Measurements from ENCODE around the gene PC.
"Not testable (repeated sequence)": the region's sequence is repeated elsewhere in the genome, so short reads cannot be mapped to it uniquely, and the experiment has no call there.

Gene PC

GRCh38 chr11:66989360-66989759 is 31.2 kb upstream of the PC start:
- not testable (repeated sequence) for H3K27ac ChIP-seq (ENCODE audit: low read depth, low read length); H3K36me3 ChIP-seq (ENCODE audit: control insufficient read depth, insufficient read depth, low read length); H3K4me3 ChIP-seq (ENCODE audit: low read depth, low read length); H3K27me3 ChIP-seq (ENCODE audit: control insufficient read depth, insufficient read depth, low read length); H3K9ac ChIP-seq (ENCODE audit: low read length); H3K9me3 ChIP-seq (ENCODE audit: control insufficient read depth, insufficient read depth, low read depth, low read length)
- H3K4me1 ChIP-seq (ENCODE audit: control insufficient read depth, insufficient read depth, low read length), result peaks cover 19% of the 10 kb centered on the region

GRCh38 chr11:66988741-66989140 is 30.6 kb upstream of the PC start:
- not testable (repeated sequence) for H3K4me3 ChIP-seq (ENCODE audit: low read depth, low read length); H3K9ac ChIP-seq (ENCODE audit: low read length); H3K27ac ChIP-seq (ENCODE audit: low read depth, low read length); H3K27me3 ChIP-seq (ENCODE audit: control insufficient read depth, insufficient read depth, low read length); H3K9me3 ChIP-seq (ENCODE audit: control insufficient read depth, insufficient read depth, low read depth, low read length); H3K36me3 ChIP-seq (ENCODE audit: control insufficient read depth, insufficient read depth, low read length)
- peaks cover 19% of the 10 kb centered on the region for H3K4me1 ChIP-seq (ENCODE audit: control insufficient read depth, insufficient read depth, low read length)

GRCh38 chr11:66987924-66988637 is 29.9 kb upstream of the PC start:
- Histone ChIP-seq H3K36me3 (ENCODE audit: control insufficient read depth, insufficient read depth, low read length) (no peaks in the 10 kb centered on the region), H3K27ac (ENCODE audit: low read depth, low read length) (peak overlapping the region; percentile 15; the same call in 1 of the 2 replicates), H3K4me1 (ENCODE audit: control insufficient read depth, insufficient read depth, low read length) (peaks cover 19% of the 10 kb centered on the region)

GRCh38 chr11:66987158-66987620 is 29.0 kb upstream of the PC start:
- H3K4me1 ChIP-seq (ENCODE audit: control insufficient read depth, insufficient read depth, low read length), result peaks cover 19% of the 10 kb centered on the region
- peak overlapping the region; percentile 56 for H3K9ac ChIP-seq (ENCODE audit: low read length)
- no peaks in the 10 kb centered on the region for H3K27me3 ChIP-seq (ENCODE audit: control insufficient read depth, insufficient read depth, low read length)
- no peaks in the 10 kb centered on the region for H3K36me3 ChIP-seq (ENCODE audit: control insufficient read depth, insufficient read depth, low read length)
- H3K4me3 ChIP-seq (ENCODE audit: low read depth, low read length), result peak overlapping the region; percentile 0; the same call in 1 of the 2 replicates
- peak overlapping the region; percentile 15; the same call in 1 of the 2 replicates for H3K27ac ChIP-seq (ENCODE audit: low read depth, low read length)
- H3K9me3 ChIP-seq (ENCODE audit: control insufficient read depth, insufficient read depth, low read depth, low read length), result no peaks in the 10 kb centered on the region

More at GRCh38 chr11:66987924-66988637, 29.9 kb upstream of the PC start:
- peak overlapping the region; percentile 56 for H3K9ac ChIP-seq (ENCODE audit: low read length)
- H3K4me3 ChIP-seq (ENCODE audit: low read depth, low read length), result peak overlapping the region; percentile 0; the same call in 1 of the 2 replicates
- no peaks in the 10 kb centered on the region for H3K27me3 ChIP-seq (ENCODE audit: control insufficient read depth, insufficient read depth, low read length)
- no peaks in the 10 kb centered on the region for H3K9me3 ChIP-seq (ENCODE audit: control insufficient read depth, insufficient read depth, low read depth, low read length)

- Histone ChIP-seq H3K36me3 (ENCODE audit: control insufficient read depth, insufficient read depth, low read length) (no peaks in the 10 kb centered on the region), H3K4me1 (ENCODE audit: control insufficient read depth, insufficient read depth, low read length) (peaks cover 19% of the 10 kb centered on the region), H3K4me3 (ENCODE audit: low read depth, low read length) (no peak overlapping the region), H3K9ac (ENCODE audit: low read length) (no peak overlapping the region), H3K27ac (ENCODE audit: low read depth, low read length) (no peak overlapping the region), H3K27me3 (ENCODE audit: control insufficient read depth, insufficient read depth, low read length) (no peaks in the 10 kb centered on the region), H3K9me3 (ENCODE audit: control insufficient read depth, insufficient read depth, low read depth, low read length) (no peaks in the 10 kb centered on the region)
Measured at GRCh38 chr11:66986178-66986545, 28.0 kb upstream of the PC start.

GRCh38 chr11:66985508-66986177 is 27.5 kb upstream of the PC start:
- no peaks in the 10 kb centered on the region for H3K9me3 ChIP-seq (ENCODE audit: control insufficient read depth, insufficient read depth, low read depth, low read length)
- H3K4me3 ChIP-seq (ENCODE audit: low read depth, low read length), result no peak overlapping the region
- H3K36me3 ChIP-seq (ENCODE audit: control insufficient read depth, insufficient read depth, low read length), result no peaks in the 10 kb centered on the region
- no peaks in the 10 kb centered on the region for H3K27me3 ChIP-seq (ENCODE audit: control insufficient read depth, insufficient read depth, low read length)
- no peak overlapping the region for H3K27ac ChIP-seq (ENCODE audit: low read depth, low read length)
- no peak overlapping the region for H3K9ac ChIP-seq (ENCODE audit: low read length)
- H3K4me1 ChIP-seq (ENCODE audit: control insufficient read depth, insufficient read depth, low read length), result peaks cover 19% of the 10 kb centered on the region

- peaks cover 19% of the 10 kb centered on the region for H3K4me1 ChIP-seq (ENCODE audit: control insufficient read depth, insufficient read depth, low read length)
- no peaks in the 10 kb centered on the region for H3K27me3 ChIP-seq (ENCODE audit: control insufficient read depth, insufficient read depth, low read length)
- H3K9ac ChIP-seq (ENCODE audit: low read length), result no peak overlapping the region
- H3K9me3 ChIP-seq (ENCODE audit: control insufficient read depth, insufficient read depth, low read depth, low read length), result peaks cover 14% of the 10 kb centered on the region
- H3K27ac ChIP-seq (ENCODE audit: low read depth, low read length), result no peak overlapping the region
- no peak overlapping the region for H3K4me3 ChIP-seq (ENCODE audit: low read depth, low read length)
- H3K36me3 ChIP-seq (ENCODE audit: control insufficient read depth, insufficient read depth, low read length), result no peaks in the 10 kb centered on the region
Measured at GRCh38 chr11:66983275-66983924, 25.2 kb upstream of the PC start.

GRCh38 chr11:66981976-66982578 is 23.9 kb upstream of the PC start:
- H3K27ac ChIP-seq (ENCODE audit: low read depth, low read length), result no peak overlapping the region
- no peaks in the 10 kb centered on the region for H3K27me3 ChIP-seq (ENCODE audit: control insufficient read depth, insufficient read depth, low read length)
- no peak overlapping the region for H3K9ac ChIP-seq (ENCODE audit: low read length)
- no peaks in the 10 kb centered on the region for H3K36me3 ChIP-seq (ENCODE audit: control insufficient read depth, insufficient read depth, low read length)
- peaks cover 16% of the 10 kb centered on the region for H3K9me3 ChIP-seq (ENCODE audit: control insufficient read depth, insufficient read depth, low read depth, low read length)
- no peak overlapping the region for H3K4me3 ChIP-seq (ENCODE audit: low read depth, low read length)
- H3K4me1 ChIP-seq (ENCODE audit: control insufficient read depth, insufficient read depth, low read length), result peaks cover 6% of the 10 kb centered on the region

GRCh38 chr11:66979336-66979980 is 21.3 kb upstream of the PC start:
- H3K36me3 ChIP-seq (ENCODE audit: control insufficient read depth, insufficient read depth, low read length), result no peaks in the 10 kb centered on the region
- peaks cover 16% of the 10 kb centered on the region for H3K9me3 ChIP-seq (ENCODE audit: control insufficient read depth, insufficient read depth, low read depth, low read length)
- H3K4me3 ChIP-seq (ENCODE audit: low read depth, low read length), result no peak overlapping the region
- H3K4me1 ChIP-seq (ENCODE audit: control insufficient read depth, insufficient read depth, low read length), result peaks cover 9% of the 10 kb centered on the region; the same call in 1 of the 2 replicates
- no peak overlapping the region for H3K9ac ChIP-seq (ENCODE audit: low read length)
- H3K27me3 ChIP-seq (ENCODE audit: control insufficient read depth, insufficient read depth, low read length), result no peaks in the 10 kb centered on the region
- no peak overlapping the region for H3K27ac ChIP-seq (ENCODE audit: low read depth, low read length)

GRCh38 chr11:66978717-66979116 is 20.5 kb upstream of the PC start:
- H3K9ac ChIP-seq (ENCODE audit: low read length), result no peak overlapping the region
- peaks cover 14% of the 10 kb centered on the region; the same call in 1 of the 2 replicates for H3K4me1 ChIP-seq (ENCODE audit: control insufficient read depth, insufficient read depth, low read length)
- H3K36me3 ChIP-seq (ENCODE audit: control insufficient read depth, insufficient read depth, low read length), result no peaks in the 10 kb centered on the region
- H3K27me3 ChIP-seq (ENCODE audit: control insufficient read depth, insufficient read depth, low read length), result no peaks in the 10 kb centered on the region
- no peak overlapping the region for H3K4me3 ChIP-seq (ENCODE audit: low read depth, low read length)
- H3K9me3 ChIP-seq (ENCODE audit: control insufficient read depth, insufficient read depth, low read depth, low read length), result peaks cover 16% of the 10 kb centered on the region
- H3K27ac ChIP-seq (ENCODE audit: low read depth, low read length), result no peak overlapping the region

Measured in HUES6 (cell line).